Activated T-cell treated with anti-CD3 and anti-CD28 coated beads, Interleukin-2, amount 50 U/mL, for 4 hours (primary cell): ENCODE data around the gene KANSL1. TPM values are rescaled to one million over a fixed set of nuclear protein-coding genes. Genes with fewer than 3 reads are reported as not detected.
A peak's percentile ranks its signal among the peaks of the same experiment; 100 is the strongest.

Source experiments
- ATAC-seq, 2 donors: fragments of 200-7000 bp; cut with Tn5 transposase; one replicate each; pipeline ENCODE4 v1.10.0; 2021
- DNase-seq: peaks from one replicate; pipeline ENCODE4 v3.0.0-alpha.2; 2020
- H3K27me3 Mint-ChIP-seq: one replicate; pipeline ENCODE4 v1.8.0; 2021; ENCODE audit warnings: low read depth, mixed read lengths
- H3K36me3 Mint-ChIP-seq: one replicate; pipeline ENCODE4 v1.8.0; 2022; ENCODE audit warnings: mixed read lengths; ENCODE audit not compliant: insufficient read depth
- H3K4me1 Mint-ChIP-seq: one replicate; pipeline ENCODE4 v1.8.0; 2021; ENCODE audit warnings: low read depth, mixed read lengths
- H3K4me3 Mint-ChIP-seq: one replicate; pipeline ENCODE4 v1.8.0; 2021; ENCODE audit warnings: mild to moderate bottlenecking, moderate library complexity, mixed read lengths
- H3K9me3 Mint-ChIP-seq: one replicate; pipeline ENCODE4 v1.8.0; 2021; ENCODE audit warnings: mixed read lengths
- total RNA-seq, 3 donors: library from RNA; stranded (reverse); gene quantifications; one replicate each; pipeline ENCODE4 v1.2.1, GENCODE V29; 2021

The KANSL1 gene
- total RNA-seq, 3 donors from 2014 or later, result 44.1 to 58.1 (median 47.7) TPM

DNA sequence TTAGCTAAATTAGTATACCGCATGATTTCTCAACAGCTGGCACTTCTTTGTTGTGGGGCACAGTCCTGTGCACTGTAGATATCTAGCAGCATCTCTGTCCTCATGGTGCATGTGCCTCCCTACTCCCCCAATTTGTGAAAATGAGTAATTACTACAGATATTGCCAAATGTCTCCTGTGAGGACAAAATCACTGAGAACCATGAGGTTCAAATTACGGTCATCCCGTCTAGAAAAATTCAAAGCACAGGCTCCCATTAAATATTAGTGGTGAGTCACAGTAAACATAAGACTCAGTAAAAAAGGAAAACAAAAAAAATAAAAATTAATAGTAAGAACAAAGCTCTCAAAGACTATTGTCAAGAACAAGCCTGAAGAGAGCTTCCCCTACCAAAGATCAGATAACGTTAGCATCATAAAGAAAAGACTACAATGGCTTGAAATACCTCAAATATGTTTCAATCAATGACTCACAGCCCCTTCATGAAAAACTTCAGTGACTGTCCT is 136.4 kb downstream of the KANSL1 start:
- DNase-seq, result no peak
- Mint-ChIP-seq H3K9me3 (no peaks in the 10 kb centered on the region), H3K27me3 (no peaks in the 10 kb centered on the region), H3K4me1 (peaks cover 39% of the 10 kb centered on the region), H3K36me3 (peaks cover 24% of the 10 kb centered on the region), H3K4me3 (no peak overlapping the region)
- ATAC-seq, result peak; percentile 42 to 54

- H3K36me3 Mint-ChIP-seq, result peaks cover 42% of the 10 kb centered on the region
- no peak for ATAC-seq
- no peaks in the 10 kb centered on the region for H3K27me3 Mint-ChIP-seq
Observed at GRCh38 chr17:46053911-46054534, 139.2 kb downstream of the KANSL1 start.

DNA sequence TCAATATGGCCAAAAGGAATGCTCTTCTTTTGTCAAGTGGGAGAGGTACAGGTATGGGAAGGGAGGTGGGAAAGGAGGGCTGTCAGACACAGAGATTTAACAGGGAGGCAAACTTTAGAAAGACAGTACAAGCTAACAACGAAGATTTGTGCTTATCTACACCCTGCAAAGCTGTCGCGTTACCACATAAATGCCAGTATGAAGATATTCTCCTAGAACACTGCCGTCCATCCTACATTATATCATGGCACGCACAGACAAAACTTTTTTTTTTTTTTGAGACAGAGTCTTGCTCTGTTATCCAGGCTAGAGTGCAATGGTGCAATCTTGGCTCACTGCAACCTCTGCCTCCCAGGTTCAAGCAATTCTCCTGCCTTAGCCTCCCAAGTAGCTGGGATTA is 143.6 kb downstream of the KANSL1 start:
- Mint-ChIP-seq H3K27me3 (no peaks in the 10 kb centered on the region), H3K4me1 (peaks cover 35% of the 10 kb centered on the region), H3K36me3 (peaks cover 45% of the 10 kb centered on the region), H3K4me3 (no peak overlapping the region), H3K9me3 (no peaks in the 10 kb centered on the region)
- DNase-seq, result no peak
- ATAC-seq, result no peak

More at GRCh38 chr17:46053911-46054534, 139.2 kb downstream of the KANSL1 start:
- no peaks in the 10 kb centered on the region for H3K9me3 Mint-ChIP-seq
- no peak for DNase-seq
- peaks cover 49% of the 10 kb centered on the region for H3K4me1 Mint-ChIP-seq
- H3K4me3 Mint-ChIP-seq, result no peak overlapping the region

DNA sequence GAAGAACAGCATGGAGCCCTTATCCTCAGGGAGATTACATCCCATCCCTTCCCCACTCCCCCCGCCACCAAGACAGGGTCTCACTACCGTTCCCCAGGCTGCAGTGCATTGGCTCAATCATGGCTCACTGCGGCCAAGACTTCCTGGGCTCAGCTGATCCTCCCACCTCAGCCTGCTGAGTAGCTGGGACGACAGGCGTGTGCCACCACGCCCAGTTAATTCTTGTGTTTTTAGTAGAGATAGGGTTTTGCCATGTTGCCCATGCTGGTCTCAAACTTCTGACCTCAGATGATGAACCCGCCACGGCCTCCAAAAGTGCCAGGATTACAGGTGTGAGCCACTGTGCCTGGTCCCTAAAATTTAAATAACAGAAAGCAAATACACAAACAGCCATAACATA is 145.4 kb downstream of the KANSL1 start:
- Mint-ChIP-seq H3K4me1 (peaks cover 30% of the 10 kb centered on the region), H3K36me3 (peaks cover 47% of the 10 kb centered on the region), H3K27me3 (no peaks in the 10 kb centered on the region), H3K9me3 (no peaks in the 10 kb centered on the region), H3K4me3 (no peak overlapping the region)
- no peak for ATAC-seq
- DNase-seq, result no peak

DNA sequence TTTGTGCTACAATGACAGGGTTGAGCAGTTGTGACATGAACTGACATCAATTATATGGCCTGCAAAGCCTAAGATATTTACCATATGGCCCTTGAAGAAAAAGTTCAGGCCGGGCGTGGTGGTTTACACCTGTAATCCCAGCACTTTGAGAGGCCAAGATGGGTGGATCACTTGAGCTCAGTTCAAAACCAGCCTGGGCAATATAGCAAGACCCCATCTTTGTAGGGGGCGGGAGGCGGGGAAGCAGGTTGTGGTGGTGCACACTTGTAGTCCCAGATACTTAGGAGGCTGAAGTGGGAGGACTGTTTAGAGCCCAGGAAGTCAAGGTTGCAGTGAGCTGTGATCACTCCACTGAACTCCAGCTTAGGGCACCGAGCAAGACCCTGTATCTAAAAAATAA is 145.8 kb downstream of the KANSL1 start:
- Mint-ChIP-seq H3K9me3 (no peaks in the 10 kb centered on the region), H3K4me3 (no peak overlapping the region), H3K27me3 (no peaks in the 10 kb centered on the region), H3K4me1 (peaks cover 29% of the 10 kb centered on the region), H3K36me3 (peaks cover 47% of the 10 kb centered on the region)
- ATAC-seq (no peak), DNase-seq (no peak)

- no peaks in the 10 kb centered on the region for H3K9me3 Mint-ChIP-seq
- no peak overlapping the region for H3K4me3 Mint-ChIP-seq
- H3K27me3 Mint-ChIP-seq, result no peaks in the 10 kb centered on the region
- peaks cover 25% of the 10 kb centered on the region for H3K4me1 Mint-ChIP-seq
- DNase-seq, result no peak
- H3K36me3 Mint-ChIP-seq, result peaks cover 43% of the 10 kb centered on the region
- ATAC-seq, result no peak
Observed at GRCh38 chr17:46046957-46047356, 146.3 kb downstream of the KANSL1 start.

DNA sequence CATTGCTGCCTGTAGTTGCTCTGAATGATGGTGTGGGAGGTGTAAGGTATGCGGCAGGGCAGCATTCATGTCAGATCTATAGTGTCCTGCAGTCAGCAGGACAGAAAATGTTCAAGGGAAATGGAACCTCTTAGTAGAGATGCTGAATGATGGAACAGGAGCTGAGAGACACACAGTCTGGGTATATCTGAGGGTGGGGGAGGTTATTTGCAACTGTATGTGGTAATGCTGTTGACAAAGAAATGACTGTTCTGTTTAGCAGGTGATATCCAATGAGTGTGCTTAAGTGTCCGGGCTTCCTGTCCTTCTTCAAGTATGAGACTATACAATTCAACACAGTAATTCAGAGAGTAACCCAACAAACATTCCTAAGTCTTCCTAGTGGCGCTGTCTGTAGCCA is 147.6 kb downstream of the KANSL1 start:
- DNase-seq (no peak), ATAC-seq (peak; percentile 62 to 69)
- no peaks in the 10 kb centered on the region for H3K9me3 Mint-ChIP-seq
- no peak overlapping the region for H3K4me3 Mint-ChIP-seq
- peaks cover 14% of the 10 kb centered on the region for H3K4me1 Mint-ChIP-seq
- peaks cover 34% of the 10 kb centered on the region for H3K36me3 Mint-ChIP-seq
- no peaks in the 10 kb centered on the region for H3K27me3 Mint-ChIP-seq

- peaks cover 14% of the 10 kb centered on the region for H3K4me1 Mint-ChIP-seq
- no peaks in the 10 kb centered on the region for H3K27me3 Mint-ChIP-seq
- H3K36me3 Mint-ChIP-seq, result peaks cover 35% of the 10 kb centered on the region
- no peaks in the 10 kb centered on the region for H3K9me3 Mint-ChIP-seq
- DNase-seq, result no peak
- no peak overlapping the region for H3K4me3 Mint-ChIP-seq
- ATAC-seq, result no peak
Observed at GRCh38 chr17:46044989-46045388, 148.2 kb downstream of the KANSL1 start.

- H3K4me1 Mint-ChIP-seq, result peaks cover 14% of the 10 kb centered on the region
- DNase-seq (peak; percentile 48), ATAC-seq (peak; percentile 58 to 65)
- H3K27me3 Mint-ChIP-seq, result no peaks in the 10 kb centered on the region
- H3K9me3 Mint-ChIP-seq, result no peaks in the 10 kb centered on the region
- no peak overlapping the region for H3K4me3 Mint-ChIP-seq
- H3K36me3 Mint-ChIP-seq, result peaks cover 32% of the 10 kb centered on the region
Observed at GRCh38 chr17:46044286-46044928, 148.8 kb downstream of the KANSL1 start.

GRCh38 chr17:46043606-46044005 is 149.6 kb downstream of the KANSL1 start:
- no peaks in the 10 kb centered on the region for H3K9me3 Mint-ChIP-seq
- H3K4me1 Mint-ChIP-seq, result peaks cover 14% of the 10 kb centered on the region
- H3K27me3 Mint-ChIP-seq, result no peaks in the 10 kb centered on the region
- DNase-seq (no peak), ATAC-seq (no peak)
- no peak overlapping the region for H3K4me3 Mint-ChIP-seq
- peaks cover 37% of the 10 kb centered on the region for H3K36me3 Mint-ChIP-seq

GRCh38 chr17:46042925-46043324 is 150.3 kb downstream of the KANSL1 start:
- H3K4me1 Mint-ChIP-seq, result peaks cover 15% of the 10 kb centered on the region
- no peak overlapping the region for H3K4me3 Mint-ChIP-seq
- no peak for DNase-seq
- H3K36me3 Mint-ChIP-seq, result peaks cover 39% of the 10 kb centered on the region
- ATAC-seq, result no peak
- H3K9me3 Mint-ChIP-seq, result no peaks in the 10 kb centered on the region
- H3K27me3 Mint-ChIP-seq, result no peaks in the 10 kb centered on the region

DNA sequence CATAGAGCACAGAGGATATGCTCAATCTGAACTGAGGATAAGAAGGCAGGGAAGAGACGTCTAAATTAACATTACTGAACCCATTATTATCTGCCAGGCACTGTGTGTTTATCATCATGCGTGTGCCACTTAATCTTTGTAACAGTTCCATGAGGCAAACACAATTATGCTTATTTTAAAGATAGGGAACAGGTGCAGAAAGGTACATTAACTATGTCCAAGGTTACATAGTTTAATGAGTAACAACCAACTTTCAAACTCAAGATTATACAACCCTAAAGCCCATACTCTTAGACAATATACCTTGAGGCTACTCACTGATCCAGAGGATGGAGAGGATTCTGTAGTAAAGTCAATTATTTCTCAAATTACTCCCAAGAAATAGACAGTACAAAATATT is 151.0 kb downstream of the KANSL1 start:
- no peaks in the 10 kb centered on the region for H3K9me3 Mint-ChIP-seq
- ATAC-seq (no peak), DNase-seq (no peak)
- H3K4me3 Mint-ChIP-seq, result no peak overlapping the region
- peaks cover 16% of the 10 kb centered on the region for H3K4me1 Mint-ChIP-seq
- peaks cover 38% of the 10 kb centered on the region for H3K36me3 Mint-ChIP-seq
- no peaks in the 10 kb centered on the region for H3K27me3 Mint-ChIP-seq

DNA sequence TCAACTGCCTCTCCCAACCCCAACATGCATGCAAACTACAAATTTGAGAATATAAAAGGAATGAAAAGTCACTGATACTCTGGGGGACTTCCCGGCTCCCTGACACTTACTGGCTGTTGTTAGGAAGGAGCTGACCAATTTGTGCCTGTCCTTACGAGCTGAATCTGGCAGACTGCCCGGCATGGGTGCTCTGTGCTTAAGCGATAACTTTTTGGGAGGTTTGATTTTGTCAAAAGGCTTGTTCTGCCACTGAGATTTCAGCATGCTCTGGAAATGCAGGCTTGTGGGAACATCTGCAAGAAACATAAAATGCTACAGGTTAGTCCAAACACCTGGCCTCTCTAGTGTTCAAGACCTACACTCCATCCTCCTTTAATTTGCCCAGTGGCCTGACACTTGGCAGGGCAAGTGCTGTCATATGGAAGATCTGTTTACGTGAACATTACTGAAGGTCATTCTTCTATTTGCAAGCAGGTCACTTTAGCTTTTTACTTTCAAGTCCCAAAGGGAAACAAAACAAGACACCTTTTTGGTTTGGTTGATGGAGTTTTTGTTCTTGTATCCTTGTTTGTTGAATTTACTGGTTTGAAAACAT is 153.5 kb downstream of the KANSL1 start:
- DNase-seq (no peak), ATAC-seq (no peak)
- Mint-ChIP-seq H3K4me3 (no peak overlapping the region), H3K36me3 (peaks cover 46% of the 10 kb centered on the region), H3K9me3 (no peaks in the 10 kb centered on the region), H3K4me1 (peaks cover 11% of the 10 kb centered on the region), H3K27me3 (no peaks in the 10 kb centered on the region)

DNA sequence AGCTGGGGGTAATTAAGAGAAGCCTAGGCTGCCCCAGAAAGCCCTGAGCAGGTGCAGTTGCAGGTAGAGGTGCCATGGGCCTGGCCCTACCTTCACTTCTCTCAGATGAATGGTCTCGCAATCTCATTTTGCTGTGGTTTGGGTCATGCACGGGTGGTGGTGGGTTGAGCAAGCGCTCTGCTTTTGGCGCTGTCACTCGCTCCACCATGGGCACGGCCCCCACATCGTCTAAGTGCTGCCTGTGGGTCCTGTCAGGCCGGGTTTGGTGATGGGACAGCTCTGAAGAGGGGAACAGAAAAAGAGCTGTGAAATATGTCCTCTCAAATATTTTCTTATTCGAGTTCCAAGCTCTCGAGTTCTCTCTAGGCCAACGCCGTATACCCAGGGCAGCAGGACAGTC is 154.3 kb downstream of the KANSL1 start:
- no peak for DNase-seq
- Mint-ChIP-seq H3K27me3 (no peaks in the 10 kb centered on the region), H3K4me1 (peaks cover 8% of the 10 kb centered on the region), H3K4me3 (no peak overlapping the region), H3K36me3 (peaks cover 52% of the 10 kb centered on the region), H3K9me3 (no peaks in the 10 kb centered on the region)
- ATAC-seq, result no peak

- Mint-ChIP-seq H3K9me3 (no peaks in the 10 kb centered on the region), H3K4me3 (no peak overlapping the region), H3K27me3 (no peaks in the 10 kb centered on the region), H3K36me3 (peaks cover 48% of the 10 kb centered on the region), H3K4me1 (peaks cover 8% of the 10 kb centered on the region)
- ATAC-seq (no peak), DNase-seq (no peak)
Observed at GRCh38 chr17:46038414-46038813, 154.8 kb downstream of the KANSL1 start.
